ENCODE results near the gene EVPL. TPM values are rescaled to one million over a fixed set of nuclear protein-coding genes. Genes with fewer than 3 reads are reported as not detected.
A peak's percentile ranks its signal among the peaks of the same experiment; 100 is the strongest.

EVPL gene
- total and polyA plus RNA-seq, 2 experiments from 2014 or later: 0.47 to 1.3 TPM

GRCh38 chr17:76051561-76051960 is 24.5 kb upstream of the EVPL start:
- no peak overlapping the region for H3K4me3 Mint-ChIP-seq
- H3K27me3 ChIP-seq (ENCODE audit: insufficient read depth): no peaks in the 10 kb centered on the region
- H3K4me1 ChIP-seq (ENCODE audit: insufficient read depth): peaks cover 9% of the 10 kb centered on the region; the same call in 1 of the 2 replicates
- H3K9me2 ChIP-seq (ENCODE audit: insufficient read depth): no peaks in the 10 kb centered on the region
- DNase-seq (ENCODE audit: low spot score) (no peak), ATAC-seq (no peak)
- H4K20me1 ChIP-seq (replicated peaks; ENCODE audit: insufficient read depth): peaks cover 15% of the 10 kb centered on the region
- H2AFZ ChIP-seq: no peak overlapping the region
- TF ChIP-seq ZNF114 (CRISPR knock-in tag; IDR thresholded peaks at IDR 0.05) (no peak), ZNF462 (CRISPR knock-in tag; IDR thresholded peaks at IDR 0.05) (no peak), POLR2AphosphoS5 (IDR thresholded peaks at IDR 0.05; ENCODE audit: low read depth) (no peak), STAT1 (IDR thresholded peaks at IDR 0.05; ENCODE audit: unreplicated experiment) (no peak), REST (IDR thresholded peaks at IDR 0.05; ENCODE audit: unreplicated experiment) (no peak), ETS1 (IDR thresholded peaks at IDR 0.05) (no peak), EZH2 (IDR thresholded peaks at IDR 0.05; ENCODE audit: low read depth, unreplicated experiment) (no peak), EZH2phosphoT487 (IDR thresholded peaks at IDR 0.05; ENCODE audit: unreplicated experiment) (no peak), JUNB (IDR thresholded peaks at IDR 0.05; ENCODE audit: unreplicated experiment) (no peak), CTCF (conservative IDR thresholded peaks at IDR 0.05; ENCODE audit: low read depth in 2 of 2) (no peak), NANOG (IDR thresholded peaks at IDR 0.05; ENCODE audit: borderline replicate concordance) (no peak)
- H3K27ac Mint-ChIP-seq: no peak overlapping the region
- no peak overlapping the region for H3K4me2 ChIP-seq
- H3K36me3 Mint-ChIP-seq (ENCODE audit: low read depth): peaks cover 62% of the 10 kb centered on the region
- peaks cover 14% of the 10 kb centered on the region; the same call in 1 of the 2 replicates for H3K79me2 ChIP-seq (replicated peaks; ENCODE audit: insufficient read depth)
- H3K9me3 Mint-ChIP-seq: no peaks in the 10 kb centered on the region
- peaks cover 5% of the 10 kb centered on the region; the same call in 2 of the 3 replicates for H3K4me1 Mint-ChIP-seq
- no peak overlapping the region for H3K4me3 ChIP-seq
- peaks cover 14% of the 10 kb centered on the region; the same call in 1 of the 2 replicates for H3F3A ChIP-seq (replicated peaks; ENCODE audit: low read depth)
- 0 out of 2 replicates have a peak overlapping the region, but pooled peaks have one; percentile 4 for H3K27ac ChIP-seq (ENCODE audit: low read depth)
- peaks cover 1% of the 10 kb centered on the region for H3K27me3 Mint-ChIP-seq (ENCODE audit: insufficient read depth, low read depth, poor library complexity)
- peaks cover 35% of the 10 kb centered on the region for H3K36me3 ChIP-seq (ENCODE audit: insufficient read depth)

Data from GM23338 (cell line).